HPDE6-E6E7 (cell line): ENCODE data around the gene GZMH.
"Not testable (repeated sequence)": the region's sequence is repeated elsewhere in the genome, so short reads cannot be mapped to it uniquely, and the experiment has no call there.

ENCODE experiments used
- DNase-seq: peaks from one replicate; pipeline ENCODE4 v3.0.0; 2011; ENCODE audit warnings: missing footprints; ENCODE audit errors: extremely low spot score

Gene GZMH, protein sequence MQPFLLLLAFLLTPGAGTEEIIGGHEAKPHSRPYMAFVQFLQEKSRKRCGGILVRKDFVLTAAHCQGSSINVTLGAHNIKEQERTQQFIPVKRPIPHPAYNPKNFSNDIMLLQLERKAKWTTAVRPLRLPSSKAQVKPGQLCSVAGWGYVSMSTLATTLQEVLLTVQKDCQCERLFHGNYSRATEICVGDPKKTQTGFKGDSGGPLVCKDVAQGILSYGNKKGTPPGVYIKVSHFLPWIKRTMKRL

DNA sequence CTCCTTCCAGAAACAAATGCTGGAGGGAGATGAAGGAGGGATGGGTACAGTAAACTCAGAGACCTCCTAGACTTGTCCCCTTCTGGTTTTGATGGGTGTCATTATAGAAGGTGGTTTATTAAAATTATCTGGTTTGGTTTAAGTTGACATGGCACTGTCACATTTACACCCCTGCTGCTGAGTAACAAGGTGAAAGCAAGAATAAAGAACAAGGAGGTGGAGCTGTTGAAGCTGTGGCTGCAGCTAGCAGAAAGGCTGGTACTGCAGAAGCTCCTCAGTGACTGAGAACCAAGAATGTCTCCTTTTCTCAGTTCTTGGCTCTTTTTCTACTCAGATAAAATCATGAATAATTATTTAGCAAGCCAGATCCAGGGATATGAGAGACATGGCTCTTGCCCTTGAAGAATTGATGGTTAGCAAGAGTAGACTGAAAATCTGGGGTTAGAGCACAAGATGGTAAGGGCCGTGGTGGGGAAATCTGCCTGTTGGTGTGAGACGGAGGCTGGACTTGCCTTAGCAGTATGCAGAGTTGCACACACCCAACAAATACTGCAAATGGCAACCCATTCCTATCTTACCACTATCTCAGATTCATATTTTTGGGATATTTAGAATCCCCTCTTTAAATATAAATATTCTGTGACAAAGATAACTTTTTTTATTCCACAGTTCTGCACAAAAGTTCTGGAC lies at the start of gene GZMH:
Gene GZMH (minus strand): TSS at position 31 of the 690 bp plus-strand sequence. CDS start 72 bp downstream, outside the sequence.
- no peak for DNase-seq

DNA sequence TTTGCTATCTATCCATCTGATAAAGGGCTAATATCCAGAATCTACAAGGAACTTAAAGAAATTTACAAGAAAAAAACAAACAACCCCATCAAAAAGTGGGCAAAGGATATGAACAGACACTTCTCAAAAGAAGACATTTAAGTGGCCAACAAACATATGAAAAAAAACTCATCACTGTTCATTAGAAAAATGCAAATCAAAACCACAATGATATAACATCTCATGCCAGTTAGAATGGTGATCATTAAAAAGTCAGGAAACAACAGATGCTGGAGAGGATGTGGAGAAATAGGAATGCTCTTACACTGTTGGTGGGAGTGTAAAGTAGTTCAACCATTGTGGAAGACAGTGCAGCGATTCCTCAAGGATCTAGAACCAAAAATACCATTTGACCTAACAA lies 38.9 kb upstream of the GZMH start:
- DNase-seq = not testable (repeated sequence)

DNA sequence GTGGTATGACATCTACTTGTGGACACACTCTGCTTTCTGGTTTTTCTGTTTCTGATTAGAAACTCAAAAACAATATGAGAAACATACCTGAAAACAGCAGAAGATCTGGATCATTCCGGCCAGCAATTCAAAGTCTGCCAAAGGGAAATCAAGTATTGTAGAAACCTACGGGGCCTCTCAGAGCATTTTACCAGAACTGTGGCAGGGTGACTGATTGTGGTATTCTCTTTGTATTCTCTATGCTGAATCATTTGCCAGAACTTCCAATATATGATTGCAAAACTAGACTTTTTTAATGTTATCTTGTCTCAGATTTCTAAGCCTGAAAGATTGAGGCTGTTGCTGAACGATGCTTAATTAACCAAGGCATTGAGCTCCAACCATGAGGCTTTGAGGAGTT lies 30.4 kb upstream of the GZMH start:
- DNase-seq = no peak

DNA sequence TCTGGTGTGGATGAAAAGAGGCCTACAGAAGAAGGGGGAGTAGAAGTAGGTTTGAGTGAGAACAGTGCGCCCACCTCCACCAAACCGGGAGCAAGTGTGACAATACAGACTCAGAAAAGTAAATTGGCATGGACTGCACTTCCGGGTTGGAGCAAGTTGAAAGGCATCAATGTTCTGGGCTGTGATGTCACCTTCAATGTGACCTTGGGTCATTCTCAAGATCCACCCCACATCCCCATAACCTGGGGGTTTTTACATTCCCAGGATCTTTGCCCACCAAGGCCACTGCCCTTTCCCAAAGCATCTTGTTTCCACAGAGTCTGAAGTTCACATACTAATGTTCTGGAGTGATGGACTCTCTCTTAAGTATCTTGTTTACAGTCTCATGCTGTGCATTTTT lies 29.8 kb upstream of the GZMH start:
- DNase-seq = no peak

DNA sequence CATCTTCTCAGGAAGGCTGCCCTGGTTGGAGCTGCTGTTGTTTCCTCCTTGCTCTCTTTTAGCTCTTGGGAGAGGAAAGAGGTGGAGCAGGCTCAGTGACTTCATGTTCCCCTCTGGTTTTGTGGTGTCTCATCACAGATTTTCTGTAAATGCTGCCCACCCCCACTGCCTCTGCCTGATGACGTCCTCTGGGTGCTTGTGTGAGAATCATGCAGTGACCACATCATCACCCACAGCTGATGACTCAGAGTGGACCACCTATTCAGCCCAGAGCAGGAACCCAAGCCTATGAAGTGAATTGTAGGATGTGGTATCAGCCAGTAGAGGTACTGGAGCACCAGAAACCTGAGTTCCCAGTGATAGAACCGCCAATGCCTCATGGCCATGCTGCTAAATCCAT lies 24.7 kb upstream of the GZMH start, which contains the start of gene GZMB:
Gene GZMB (minus strand): TSS at position 33 of the 400 bp plus-strand sequence. CDS start 30 bp downstream, at position 3.
- no peak for DNase-seq

DNA sequence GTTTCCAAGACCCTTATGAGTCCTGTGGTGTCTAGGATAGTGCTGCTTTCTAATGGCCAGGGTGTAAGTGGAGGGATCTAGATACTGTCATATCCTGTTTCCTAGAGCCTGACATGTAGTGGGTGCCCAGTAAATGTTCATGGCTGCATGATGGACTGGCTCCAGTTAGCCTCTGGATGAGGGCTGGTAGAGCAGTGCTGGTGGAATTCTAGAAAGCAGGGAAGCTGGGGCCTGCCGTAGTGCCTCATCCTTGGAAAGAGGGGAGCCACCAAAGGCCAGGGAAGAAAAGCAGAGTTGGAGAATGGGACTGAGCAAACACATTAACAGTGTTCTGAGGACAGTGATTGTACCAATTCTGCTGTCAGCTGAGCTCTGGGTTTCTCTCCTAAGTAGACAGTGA lies 23.9 kb upstream of the GZMH start:
- DNase-seq = no peak

DNA sequence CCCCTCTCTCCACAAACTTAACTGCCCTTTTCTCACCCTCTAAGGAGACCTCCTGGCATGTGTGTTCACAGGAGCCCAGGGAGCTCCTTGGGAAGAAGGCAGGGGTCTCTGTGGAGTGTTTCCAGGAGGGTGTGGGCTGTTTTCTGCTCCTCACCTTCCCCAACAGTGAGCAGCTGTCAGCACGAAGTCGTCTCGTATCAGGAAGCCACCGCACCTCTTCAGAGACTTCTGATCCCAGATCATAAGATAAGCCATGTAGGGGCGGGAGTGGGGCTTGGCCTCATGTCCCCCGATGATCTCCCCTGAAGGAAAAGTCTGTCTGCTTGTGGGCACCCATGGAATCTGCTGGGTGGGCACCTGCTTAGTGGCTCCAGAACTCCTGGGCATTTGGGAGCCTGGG lies 23.3 kb upstream of the GZMH start:
- no peak for DNase-seq

DNA sequence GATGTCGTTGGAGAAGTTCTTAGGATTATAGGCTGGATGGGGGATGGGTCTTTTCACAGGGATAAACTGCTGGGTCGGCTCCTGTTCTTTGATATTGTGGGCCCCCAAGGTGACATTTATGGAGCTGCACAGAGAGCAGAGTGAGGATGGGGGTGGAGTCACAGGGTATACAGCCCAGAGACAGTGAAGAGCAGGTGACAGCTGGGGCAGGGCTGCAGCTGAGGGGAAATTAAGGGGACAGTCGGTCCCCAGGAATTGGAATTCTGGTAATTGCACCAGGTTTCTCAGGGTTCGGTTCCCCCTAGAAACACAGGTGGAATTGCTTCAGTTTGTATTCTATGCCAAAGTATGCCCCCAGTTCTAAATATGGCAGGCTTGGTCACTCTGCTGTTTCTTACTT lies 22.9 kb upstream of the GZMH start:
- no peak for DNase-seq

DNA sequence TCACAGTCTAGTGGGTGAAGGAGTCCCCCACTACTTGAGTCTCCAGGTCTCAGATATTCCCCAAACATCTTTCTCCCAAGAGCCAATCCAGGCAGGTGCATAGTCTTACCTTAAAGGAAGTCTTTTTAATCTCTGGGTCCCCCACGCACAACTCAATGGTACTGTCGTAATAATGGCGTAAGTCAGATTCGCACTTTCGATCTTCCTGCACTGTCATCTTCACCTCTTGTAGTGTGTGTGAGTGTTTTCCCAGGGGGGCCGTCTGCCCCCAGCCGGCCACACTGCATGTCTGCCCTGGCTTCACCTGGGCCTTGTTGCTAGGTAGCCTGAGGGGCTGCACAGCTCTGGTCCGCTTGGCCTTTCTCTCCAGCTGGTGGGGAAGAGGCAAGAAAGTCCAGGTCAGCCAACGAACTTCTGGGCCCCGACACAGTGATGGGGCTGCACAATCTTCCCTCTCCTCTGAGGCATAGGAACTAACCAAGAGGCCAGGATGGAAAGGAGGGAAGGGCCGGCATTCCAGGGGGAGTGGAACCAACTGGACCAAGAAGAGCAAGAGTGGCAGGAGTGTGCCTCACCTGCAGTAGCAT lies 22.4 kb upstream of the GZMH start:
- DNase-seq = no peak

DNA sequence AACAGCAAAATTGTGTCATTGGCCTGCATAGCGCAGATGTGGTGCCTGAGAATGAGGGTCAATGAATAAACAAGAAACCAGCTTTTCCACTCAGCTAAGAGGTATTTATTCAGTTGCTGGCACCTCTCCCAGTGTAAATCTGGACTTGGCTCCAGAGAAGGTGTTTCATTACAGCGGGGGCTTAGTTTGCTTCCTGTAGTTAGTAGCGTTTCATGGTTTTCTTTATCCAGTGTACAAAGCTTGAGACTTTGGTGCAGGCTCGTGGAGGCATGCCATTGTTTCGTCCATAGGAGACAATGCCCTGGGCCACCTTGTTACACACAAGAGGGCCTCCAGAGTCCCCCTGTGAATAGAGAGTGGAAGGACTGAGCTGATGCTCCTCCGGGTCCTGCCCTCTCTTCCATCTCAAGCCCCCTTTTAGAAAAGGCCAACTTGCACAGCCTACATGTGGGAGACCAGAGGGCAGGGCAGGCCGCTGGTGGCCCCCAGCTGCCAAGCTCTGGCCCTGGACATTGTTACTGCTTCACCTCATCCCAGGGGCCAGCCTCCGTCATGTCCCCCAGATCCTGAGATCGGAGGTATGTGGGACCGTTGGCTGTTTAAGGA lies 21.5 kb upstream of the GZMH start:
- DNase-seq = no peak

DNA sequence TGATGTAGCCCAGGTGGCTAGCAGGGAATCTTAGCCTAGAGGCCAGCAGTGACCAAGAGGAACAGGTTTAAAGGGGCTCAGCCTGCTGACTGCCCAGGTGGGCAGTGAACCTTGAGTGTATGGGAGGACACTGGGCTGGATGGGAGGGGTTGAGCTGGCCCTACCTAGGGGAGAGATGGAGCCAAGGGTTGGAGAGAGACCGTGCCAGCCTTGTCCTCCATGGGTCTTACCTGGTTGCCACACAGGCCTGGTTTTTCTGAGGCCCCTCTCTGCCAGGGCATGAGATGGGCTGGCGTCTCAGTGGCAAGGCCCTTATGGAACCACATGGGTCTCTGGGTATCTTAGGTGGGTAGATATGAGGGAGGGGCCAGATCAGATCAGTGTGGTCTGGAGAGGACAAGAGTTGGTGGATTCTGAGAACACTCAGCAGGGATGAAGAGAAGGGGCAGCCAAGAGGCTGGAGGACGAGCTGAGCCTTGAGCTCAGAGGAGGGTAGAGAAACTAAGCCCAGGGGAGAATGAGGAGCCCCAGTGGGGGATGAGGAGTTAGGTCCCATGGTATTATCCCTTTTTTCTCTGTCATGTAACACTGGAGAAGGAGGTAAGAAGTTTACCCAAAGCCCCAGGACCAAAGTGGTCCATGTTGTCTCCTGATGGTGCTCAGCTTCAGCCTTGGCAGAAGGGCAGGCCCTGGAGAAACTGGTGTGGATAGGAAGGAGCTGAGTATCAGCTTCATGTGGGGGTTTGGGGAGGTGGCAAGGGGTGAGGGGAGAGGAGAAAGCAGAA lies 20.8 kb upstream of the GZMH start:
- DNase-seq = no peak

DNA sequence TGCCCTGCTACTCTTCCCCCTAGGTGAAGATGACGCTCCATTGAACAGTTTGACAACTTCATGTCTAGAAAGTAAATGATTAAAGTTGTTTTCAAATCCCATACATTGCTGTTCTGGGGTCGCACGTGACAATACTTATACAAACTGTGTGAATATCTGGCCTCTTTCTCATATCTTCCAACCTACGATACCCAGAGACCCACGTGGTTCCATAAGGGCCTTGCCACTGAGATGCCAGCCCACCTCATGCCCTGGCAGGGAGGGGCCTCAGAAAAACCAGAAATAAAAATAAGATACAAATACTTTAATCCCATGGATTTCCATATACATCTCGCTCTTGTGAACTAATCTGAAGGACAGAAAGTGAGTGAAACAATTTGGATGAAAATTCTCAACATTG lies 20.0 kb upstream of the GZMH start:
- no peak for DNase-seq

DNA sequence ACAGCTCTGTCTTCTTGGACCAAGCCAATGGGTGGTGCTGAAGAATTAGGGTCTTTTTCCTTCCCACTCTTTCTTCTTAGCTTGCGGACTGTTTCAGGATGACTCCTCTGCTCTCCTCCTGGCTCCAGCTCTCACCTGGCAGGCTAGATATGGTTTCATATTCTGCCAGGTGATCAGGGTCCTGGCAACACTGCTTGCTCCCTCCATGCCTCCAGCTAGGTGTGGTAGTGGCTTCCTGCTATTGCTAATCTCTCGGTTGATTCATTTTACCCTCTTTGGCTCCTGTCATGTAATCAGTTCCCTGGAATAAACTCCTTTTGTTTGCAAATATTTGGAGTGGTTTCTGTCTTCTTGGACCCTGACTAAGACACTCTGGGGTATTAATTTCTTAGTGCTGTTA lies 4.3 kb upstream of the GZMH start:
- DNase-seq = no peak

DNA sequence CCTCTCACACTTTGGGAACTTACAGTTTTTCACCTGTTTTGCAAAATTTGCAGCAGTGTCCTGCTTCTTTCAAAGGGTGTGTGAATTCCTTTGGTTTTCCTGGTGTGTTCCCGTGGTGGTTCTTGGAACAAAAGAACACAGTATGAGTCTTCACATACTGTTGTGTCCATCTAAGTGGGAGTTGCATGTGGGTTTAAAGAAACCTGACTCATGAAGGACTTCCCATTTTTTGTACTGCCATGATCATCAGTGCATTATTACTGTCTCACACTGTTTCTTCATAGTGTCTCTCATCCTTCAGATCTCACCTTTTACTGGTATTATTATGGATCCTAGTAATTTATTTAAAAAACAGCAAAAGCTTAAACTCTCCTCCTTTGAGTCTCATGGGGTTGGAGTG lies 3.8 kb upstream of the GZMH start:
- DNase-seq = no peak

DNA sequence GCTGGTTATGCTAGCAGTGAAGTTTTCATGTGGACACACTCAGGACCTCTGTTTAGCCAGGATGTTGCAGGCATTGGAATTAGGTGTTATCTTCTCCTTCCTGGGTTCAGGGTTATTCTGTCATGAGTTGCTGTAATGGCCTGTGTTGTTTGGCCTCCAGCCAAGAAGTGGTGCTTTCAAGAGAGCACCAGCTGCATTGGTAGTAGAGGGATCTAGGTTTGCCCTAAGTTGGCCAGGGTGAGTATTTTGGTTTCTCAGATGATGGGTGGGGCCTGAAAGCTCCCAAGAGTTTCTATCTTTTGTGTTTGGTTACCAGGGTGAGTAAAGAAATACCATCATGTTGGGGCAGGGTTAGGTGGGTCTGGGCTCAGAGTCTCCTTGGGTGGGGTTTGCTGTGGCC lies 2.7 kb upstream of the GZMH start:
- DNase-seq = no peak

DNA sequence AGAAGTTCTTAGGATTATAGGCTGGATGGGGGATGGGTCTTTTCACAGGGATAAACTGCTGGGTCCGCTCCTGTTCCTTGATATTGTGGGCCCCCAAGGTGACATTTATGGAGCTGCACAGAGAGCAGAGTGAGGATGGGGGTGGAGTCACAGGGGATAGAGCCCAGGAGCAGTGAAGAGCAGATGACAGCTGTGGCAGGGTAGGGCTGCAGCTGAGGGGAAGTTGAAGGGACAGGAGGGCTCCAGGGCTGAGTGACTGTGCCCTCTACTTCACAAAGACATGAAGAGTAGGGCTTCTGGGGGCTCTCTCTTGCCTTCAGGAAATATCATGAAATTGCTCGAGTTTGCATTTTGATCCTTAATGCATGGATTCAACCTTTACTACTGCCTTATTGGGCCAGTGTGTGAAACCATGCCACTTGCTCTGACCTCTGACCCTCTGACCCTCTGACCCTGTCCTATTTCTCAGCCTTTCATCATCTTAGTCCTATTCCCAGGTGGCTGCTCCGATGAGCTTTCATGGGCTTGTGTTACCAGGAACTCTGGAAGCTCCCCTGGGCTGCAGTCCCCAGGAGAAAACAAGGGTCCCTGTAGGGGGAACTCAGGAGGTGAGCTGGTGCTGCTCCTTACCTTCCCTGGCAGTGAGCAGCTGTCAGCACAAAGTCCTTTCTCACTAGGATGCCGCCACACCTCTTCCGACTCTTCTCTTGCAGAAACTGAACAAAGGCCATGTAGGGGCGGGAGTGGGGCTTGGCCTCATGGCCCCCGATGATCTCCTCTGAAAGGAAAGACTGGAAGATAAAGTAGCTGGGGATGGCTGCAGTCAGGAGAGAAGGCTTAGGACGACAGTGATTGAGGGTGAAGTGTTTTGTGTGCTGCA lies 1.6 kb downstream of the GZMH start:
- no peak for DNase-seq

DNA sequence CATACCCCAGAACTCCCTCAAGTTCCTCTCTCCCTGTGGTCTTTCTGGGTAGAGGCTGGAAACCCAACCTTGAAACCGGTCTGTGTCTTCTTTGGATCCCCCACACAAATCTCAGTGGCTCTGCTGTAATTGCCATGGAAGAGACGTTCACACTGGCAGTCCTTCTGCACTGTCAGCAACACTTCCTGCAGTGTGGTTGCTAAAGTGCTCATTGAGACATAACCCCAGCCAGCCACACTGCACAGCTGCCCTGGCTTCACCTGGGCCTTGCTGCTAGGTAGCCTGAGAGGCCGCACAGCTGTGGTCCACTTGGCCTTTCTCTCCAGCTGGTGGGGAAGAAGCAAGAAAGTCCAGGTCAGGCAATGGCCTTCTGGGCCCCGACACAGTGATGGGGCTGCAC lies 2.4 kb downstream of the GZMH start:
- DNase-seq = no peak

DNA sequence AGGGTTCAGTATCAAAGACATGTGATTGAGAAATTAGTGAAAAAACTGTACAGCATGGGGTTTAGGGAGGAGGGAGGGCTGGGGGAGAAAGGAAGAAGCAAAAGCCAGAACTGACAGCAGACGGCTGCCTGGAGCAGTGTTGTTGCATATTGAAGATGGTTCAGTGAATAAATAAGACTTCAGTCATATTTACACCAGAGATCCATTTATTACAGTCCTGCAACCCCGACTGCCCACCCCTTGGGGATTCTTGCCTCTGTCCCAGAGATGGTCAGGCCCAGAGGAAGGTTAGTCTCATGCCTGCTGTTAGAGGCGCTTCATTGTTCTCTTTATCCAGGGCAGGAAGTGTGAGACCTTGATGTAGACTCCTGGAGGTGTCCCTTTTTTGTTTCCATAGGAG lies 3.2 kb downstream of the GZMH start:
- no peak for DNase-seq

DNA sequence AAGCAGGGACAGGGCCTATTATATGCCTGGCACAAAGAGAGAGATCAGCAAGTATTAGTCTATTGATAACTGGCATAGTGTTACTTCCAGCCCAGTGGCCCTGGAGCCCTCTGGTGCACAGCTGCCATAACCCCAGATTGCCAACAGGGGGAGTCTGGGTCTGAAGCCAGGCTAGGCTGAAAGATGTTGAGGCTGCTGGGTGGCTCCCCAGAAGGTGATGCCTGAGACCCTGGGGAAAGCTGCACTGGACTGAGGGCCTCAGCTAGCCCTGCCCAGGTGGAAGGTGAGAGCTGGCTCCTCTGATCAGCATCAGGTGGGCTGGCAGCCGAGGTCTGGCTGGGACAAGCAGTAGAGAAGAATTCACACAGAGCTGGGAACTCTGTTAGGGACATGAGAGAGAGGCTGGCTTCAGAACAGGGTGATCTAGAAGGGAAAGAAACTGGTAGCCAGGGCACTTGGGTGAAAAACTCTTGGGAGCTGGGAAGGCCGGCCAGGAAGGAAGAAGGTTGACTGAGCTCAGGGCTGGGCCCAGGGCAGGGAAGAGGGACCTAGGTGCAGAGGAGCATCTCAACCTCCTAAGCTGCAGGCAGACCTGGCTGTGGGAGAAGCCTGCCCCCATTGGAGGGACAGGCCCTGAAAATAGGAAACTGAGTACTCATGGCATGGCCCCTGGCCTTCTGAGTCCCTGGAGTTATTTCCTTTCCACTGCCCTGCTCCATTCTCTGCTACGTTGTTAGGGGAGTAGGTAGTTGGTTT lies 3.9 kb downstream of the GZMH start:
- DNase-seq = peak; percentile 40

DNA sequence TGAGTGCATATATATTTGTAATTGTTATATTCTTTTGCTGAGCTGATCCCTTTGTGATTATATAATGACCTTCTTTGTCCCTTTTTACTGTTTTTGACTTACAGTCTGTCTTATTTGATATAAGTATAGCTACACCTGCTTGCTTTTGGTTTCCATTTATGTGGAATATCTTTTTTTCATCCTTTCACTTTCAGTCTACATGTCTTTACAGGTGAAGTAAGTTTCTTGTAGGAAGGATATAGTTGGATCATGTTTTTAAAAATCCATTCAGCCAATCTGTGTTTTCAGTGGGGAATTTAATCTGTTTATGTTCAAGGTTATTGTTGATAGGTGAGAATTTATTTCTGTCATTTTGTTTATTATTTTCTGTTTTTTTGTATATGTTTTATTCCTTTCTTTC lies 12.1 kb downstream of the GZMH start:
- DNase-seq = no peak
